Thyroid gland (tissue), 4 donors: ENCODE results near the gene GRM6.

Experiments used
- CTCF ChIP-seq, 6 experiments: fragments of 200-600 bp in 3 of 6; fragments of 450-650 bp in 3 of 6; sonication (generic) in 3 of 6; IDR thresholded peaks; one replicate each; pipeline ENCODE4 v1.5.1; 2016 to 2019; ENCODE audit warnings: antibody characterized with exemption in 6 of 6, mild to moderate bottlenecking in 2 of 6, inconsistent platforms in 1 of 6, moderate library complexity in 1 of 6
- POLR2A ChIP-seq, 2 donors: fragments of 450-650 bp; IDR thresholded peaks; one replicate each; pipeline ENCODE4 v1.6.1; 2017; ENCODE audit warnings: antibody characterized with exemption in 2 of 2, mild to moderate bottlenecking in 2 of 2, moderate library complexity in 1 of 2

- TF ChIP-seq CTCF (IDR thresholded peaks at IDR 0.05) = no peak
- no peak for TF ChIP-seq POLR2A (IDR thresholded peaks at IDR 0.05)
Observed at GRCh38 chr5:178931846-178932760, 63.0 kb downstream of the GRM6 start.
